Activated CD4-positive, alpha-beta T cell treated with anti-CD3 and anti-CD28 coated beads for 4 hours (primary cell): ENCODE measurements around the gene SLC40A1.

ENCODE experiments used
- DNase-seq, 2 donors: peaks; one replicate each; pipeline ENCODE4 v3.0.0-alpha.2; 2020

The SLC40A1 gene

DNA sequence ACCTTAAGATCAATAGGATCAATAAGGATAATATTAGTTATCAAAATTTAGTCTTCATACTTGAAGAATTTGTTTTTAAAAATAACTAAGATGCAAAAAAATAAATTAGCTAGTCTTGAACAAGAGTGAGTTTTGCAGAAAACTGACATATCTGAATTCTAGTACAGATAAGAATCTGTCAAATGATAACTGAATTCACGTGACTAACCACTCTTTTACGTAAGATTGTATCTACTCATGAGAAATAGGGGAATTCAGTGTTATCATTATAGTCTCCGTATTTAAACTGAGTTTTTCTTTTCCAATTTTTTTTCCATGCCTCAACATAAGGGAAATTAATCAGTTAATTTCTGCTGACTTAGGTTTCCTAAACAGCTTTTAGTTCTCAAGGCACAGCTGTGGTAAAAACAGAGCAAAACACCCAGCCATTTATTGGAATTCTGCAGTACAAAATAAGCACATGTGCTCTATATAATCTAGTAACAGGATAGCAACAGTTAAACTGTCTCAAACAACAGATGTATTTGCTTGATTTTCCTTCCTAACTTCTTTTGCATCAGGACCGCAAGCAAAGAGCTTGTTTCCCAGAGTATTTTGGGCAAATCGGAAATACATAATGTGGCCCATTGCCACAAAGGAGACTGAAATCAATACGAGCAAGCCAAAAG lies 19.1 kb downstream of the SLC40A1 start:
- DNase-seq = no peak

DNA sequence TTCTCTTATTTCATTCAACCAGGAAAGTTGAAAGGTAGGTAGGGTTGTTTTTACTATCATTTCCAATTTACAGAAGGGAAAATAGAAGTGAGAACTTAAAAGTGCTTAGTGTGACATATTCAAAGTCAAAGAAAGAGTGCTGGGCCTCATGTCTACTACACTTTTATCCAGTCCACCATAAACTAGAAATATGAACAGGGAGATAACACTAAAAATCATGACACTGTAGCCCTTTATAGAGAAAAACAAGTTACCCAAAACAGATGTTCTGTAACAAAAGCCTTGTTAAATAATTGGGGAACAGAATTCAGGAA lies 20.4 kb downstream of the SLC40A1 start:
- no peak for DNase-seq

DNA sequence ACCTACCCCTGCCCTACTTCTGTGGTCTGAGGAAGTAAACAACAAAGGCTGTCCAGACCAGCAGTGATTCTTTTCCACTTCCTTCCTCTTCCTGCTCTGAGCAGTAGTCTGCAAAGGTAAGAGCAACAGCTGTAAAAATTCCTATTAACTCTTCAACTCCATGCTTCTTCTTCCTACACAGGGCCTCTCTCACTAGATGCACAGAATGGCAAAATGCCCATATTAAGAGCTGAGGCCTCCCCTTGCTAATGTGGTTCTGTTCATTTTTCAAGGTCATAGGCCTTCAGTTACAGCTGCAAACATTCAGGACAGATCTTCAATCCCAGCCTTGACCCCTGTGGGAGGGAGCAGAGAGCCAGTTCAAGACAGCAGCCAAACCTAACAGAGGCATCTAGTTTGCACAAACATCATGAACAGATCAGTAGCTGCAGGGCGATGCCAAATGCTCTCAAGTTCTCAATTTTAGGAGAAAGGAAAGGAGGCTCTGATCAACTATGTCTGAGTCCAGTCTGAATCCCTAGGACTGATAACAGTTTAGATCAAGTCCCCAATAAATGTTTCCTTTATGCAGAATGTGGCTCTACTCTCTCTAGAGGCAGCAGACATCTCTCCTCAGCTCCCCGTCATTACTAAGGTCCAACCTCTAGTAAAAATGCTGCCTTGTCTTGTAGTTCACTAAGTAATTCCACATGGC lies 20.9 kb downstream of the SLC40A1 start:
- DNase-seq = no peak

DNA sequence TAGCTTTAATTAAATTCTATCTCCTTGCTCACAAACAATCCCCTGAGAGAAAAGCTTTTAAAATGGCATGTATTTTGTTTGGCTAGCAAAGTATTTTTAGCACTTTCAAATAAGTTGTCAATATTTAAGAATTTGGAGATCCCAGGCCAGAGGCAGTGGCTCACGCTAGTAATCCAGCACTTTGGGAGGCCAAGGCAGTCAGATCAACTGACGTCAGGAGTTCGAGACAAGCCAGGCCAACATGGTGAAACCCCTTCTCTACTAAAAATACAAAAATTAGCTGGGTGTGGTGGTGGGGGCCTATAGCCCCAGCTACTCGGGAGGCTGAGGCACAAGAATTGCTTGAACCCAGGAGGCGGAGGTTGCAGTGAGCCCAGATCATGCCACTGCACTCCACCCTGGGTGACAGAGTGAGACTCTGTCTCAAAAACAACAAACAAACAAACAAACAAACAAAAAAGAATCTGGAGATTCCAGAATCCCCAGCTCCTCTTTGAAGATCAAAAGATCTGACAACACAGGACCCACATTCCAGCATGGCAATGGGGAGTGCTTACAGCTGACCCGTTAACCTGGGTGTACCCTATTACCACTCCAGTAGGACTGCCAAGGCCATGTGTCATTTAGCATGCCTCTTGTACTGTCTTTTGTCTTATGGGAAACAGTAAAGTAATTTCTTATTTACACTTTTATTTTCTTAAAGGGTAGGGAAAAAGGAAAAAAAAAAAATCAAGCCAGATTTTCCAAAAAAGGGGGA lies 21.9 kb downstream of the SLC40A1 start:
- DNase-seq = no peak

DNA sequence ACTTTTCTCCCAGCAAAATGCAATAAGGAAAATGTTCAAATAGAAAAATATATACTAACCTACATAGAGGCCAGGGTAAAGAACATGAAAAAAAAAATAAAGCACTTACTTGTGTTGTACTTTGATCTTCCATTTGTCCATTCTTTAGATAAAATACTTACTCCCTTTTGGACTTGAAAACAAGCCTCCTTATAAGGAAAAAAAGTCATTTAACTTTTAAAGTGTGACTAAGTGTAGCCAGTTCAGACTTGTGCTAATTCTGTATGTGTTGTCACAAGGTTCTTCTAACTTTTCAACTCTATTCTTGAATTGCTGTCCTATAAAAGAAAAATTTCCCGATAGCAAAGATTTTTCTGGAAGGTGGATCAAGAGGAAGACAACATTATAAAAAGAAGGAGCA lies 23.2 kb downstream of the SLC40A1 start:
- no peak for DNase-seq

GRCh38 chr2:189556526-189556925 lies 24.1 kb downstream of the SLC40A1 start:
- DNase-seq = no peak

DNA sequence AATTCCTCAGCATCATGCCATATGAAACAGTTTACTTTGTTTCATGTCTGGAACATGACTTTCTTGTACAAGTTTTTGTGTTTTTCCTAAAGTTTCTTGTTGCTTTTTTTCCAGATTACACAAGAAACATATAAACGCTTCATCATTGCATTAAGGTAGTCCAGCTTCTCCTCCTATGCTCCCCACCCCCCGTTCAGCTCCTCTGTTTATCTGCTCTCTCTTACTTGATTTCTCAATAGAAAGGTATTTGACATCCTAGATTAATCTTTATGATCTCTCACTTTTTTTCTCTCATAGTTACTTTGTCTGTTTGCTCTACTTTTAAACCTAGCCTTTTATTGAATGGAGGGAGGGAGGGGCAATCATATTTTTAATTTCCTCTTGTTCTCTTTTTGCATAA lies 25.4 kb downstream of the SLC40A1 start:
- no peak for DNase-seq

DNA sequence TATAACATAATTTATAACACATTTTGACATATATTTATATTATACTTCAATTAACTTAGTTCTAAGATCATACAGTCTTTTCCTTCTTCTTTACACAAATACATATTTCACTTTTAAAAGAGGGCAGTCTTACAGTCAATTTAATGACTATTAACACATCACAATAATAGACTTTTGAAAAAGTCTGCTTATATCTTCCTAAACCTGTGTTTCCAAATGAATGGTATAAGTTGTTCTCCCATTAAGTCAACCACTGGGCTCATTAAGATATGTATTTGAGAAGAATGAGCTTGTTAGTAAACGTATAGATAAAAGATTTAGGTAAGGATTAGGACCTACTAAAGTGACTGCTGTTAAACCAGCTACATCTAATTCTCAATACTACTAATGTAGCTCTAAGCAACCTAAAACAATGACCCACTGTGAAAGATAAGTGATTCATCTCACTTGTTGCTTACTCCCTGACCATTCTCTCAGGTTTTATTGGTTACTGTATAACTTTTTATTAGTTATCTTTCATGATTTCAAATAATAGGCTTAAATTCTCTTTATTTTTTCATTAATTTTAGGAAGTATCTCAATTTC lies 27.0 kb downstream of the SLC40A1 start:
- no peak for DNase-seq

- DNase-seq = no peak
These were observed 27.6 kb downstream of the SLC40A1 start for GRCh38 chr2:189552991-189553404.

- no peak for DNase-seq
These were observed 28.1 kb downstream of the SLC40A1 start for GRCh38 chr2:189552334-189552990.

GRCh38 chr2:189551808-189552207 lies 28.8 kb downstream of the SLC40A1 start:
- no peak for DNase-seq

GRCh38 chr2:189549449-189549832 lies 31.1 kb downstream of the SLC40A1 start:
- no peak for DNase-seq

- no peak for DNase-seq
These were observed 31.7 kb downstream of the SLC40A1 start for GRCh38 chr2:189548666-189549448.

- DNase-seq = no peak
These were observed 35.2 kb downstream of the SLC40A1 start for GRCh38 chr2:189545418-189545817.

GRCh38 chr2:189544318-189545042 lies 36.1 kb downstream of the SLC40A1 start:
- no peak for DNase-seq

DNA sequence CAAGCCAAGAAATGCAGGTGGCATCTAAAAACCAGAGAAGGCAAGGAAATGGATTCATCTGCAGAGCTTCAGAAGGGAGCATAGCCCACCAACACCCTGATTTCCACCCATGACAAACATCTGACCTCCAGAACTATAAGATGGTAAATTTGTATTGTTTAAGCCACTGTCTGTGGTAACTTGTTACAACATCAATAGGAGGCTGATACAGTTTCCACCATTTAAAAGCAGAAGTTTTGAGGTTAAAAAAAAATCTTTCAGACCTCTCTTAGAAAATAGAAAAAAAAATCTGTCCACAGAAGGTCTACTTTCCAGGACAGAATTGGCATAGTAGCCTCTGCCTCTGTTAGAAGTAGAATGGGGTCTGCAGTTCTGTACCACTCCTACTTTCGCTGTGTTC lies 37.2 kb downstream of the SLC40A1 start:
- DNase-seq = no peak

- DNase-seq = no peak
These were observed 38.3 kb downstream of the SLC40A1 start for GRCh38 chr2:189542145-189542882.

- no peak for DNase-seq
These were observed 39.0 kb downstream of the SLC40A1 start for GRCh38 chr2:189541591-189541990.

DNA sequence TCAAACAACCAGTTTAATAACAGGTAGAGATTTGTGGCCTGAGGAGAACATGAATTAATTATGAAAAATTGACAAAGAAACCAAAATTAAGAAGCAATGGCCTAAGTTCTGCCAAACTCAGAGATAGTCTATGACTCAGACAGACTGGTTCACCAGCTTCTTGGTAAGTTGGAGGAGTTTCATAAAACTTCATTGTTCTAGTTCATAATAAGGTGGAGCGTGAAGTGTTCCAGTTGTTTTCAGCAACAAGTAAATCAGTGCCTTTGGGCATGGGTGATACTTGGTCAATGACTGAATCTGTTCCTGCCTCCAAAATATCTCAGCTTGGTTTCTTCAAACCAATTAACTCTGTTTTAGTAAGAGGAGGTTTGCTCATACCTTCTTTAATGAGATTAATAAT lies 40.0 kb downstream of the SLC40A1 start:
- no peak for DNase-seq

- DNase-seq = no peak
These were observed 42.2 kb downstream of the SLC40A1 start for GRCh38 chr2:189538402-189538801.

GRCh38 chr2:189536830-189537229 lies 43.8 kb downstream of the SLC40A1 start:
- DNase-seq = no peak
